T-helper 1 cell treated with Interleukin-12 subunit alpha and Interleukin-12 subunit beta and Interleukin-4 antibody, amounts not matched to agents 30 ng/mL and 1 ng/mL, for 36 hours (primary cell): ENCODE measurements around the gene SDCBP2. TPM values are rescaled to one million over a fixed set of nuclear protein-coding genes. Genes with fewer than 3 reads are reported as not detected.

ENCODE experiments used
- intact Hi-C: fragments of 100-400 bp; cut with micrococcal nuclease; formaldehyde crosslinking; loops from one replicate; pipeline ENCODE4 v1.15.1; 2024
- total RNA-seq: library from RNA; stranded (reverse); gene quantifications from 2 replicates; pipeline ENCODE4 v1.2.3, GENCODE V29; 2022

SDCBP2 gene
- total RNA-seq, 1 donor from 2014 or later = 2.5 TPM

GRCh38 chr20:1360094-1360846 lies 31.3 kb upstream of the SDCBP2 start:
- intact Hi-C loops = no loop called here

GRCh38 chr20:1357921-1358671 lies 29.2 kb upstream of the SDCBP2 start:
- intact Hi-C loops = loop anchor here (1.0 to 2.0 kb wide), 5 partner anchors 13 to 79 kb away; no protein-coding TSS in a partner anchor

GRCh38 chr20:1353956-1354355 lies 25.0 kb upstream of the SDCBP2 start:
- intact Hi-C loops = no loop called here

- intact Hi-C loops = loop anchor here (2.0 kb wide), 1 partner anchor 16 kb away; no protein-coding TSS in a partner anchor
Observed at GRCh38 chr20:1346315-1346969, 17.5 kb upstream of the SDCBP2 start.

- intact Hi-C loops = loop anchor here (2.0 kb wide), 2 partner anchors 13 to 15 kb away; no protein-coding TSS in a partner anchor
Observed at GRCh38 chr20:1345756-1346093, 16.8 kb upstream of the SDCBP2 start.

GRCh38 chr20:1345030-1345755 lies 16.3 kb upstream of the SDCBP2 start:
- intact Hi-C loops = loop anchor here (2.0 kb wide), 1 partner anchor 14 kb away; no protein-coding TSS in a partner anchor

- intact Hi-C loops = loop anchor here (2.0 kb wide), 1 partner anchor 15 kb away; no protein-coding TSS in a partner anchor
Observed at GRCh38 chr20:1343446-1344124, 14.6 kb upstream of the SDCBP2 start.

GRCh38 chr20:1341561-1342265 lies 12.8 kb upstream of the SDCBP2 start:
- intact Hi-C loops = no loop called here

- intact Hi-C loops = no loop called here
Observed at GRCh38 chr20:1338801-1339200, 9.9 kb upstream of the SDCBP2 start.

- intact Hi-C loops = no loop called here
Observed at GRCh38 chr20:1338096-1338495, 9.2 kb upstream of the SDCBP2 start.

GRCh38 chr20:1337441-1337840 lies 8.5 kb upstream of the SDCBP2 start:
- intact Hi-C loops = no loop called here

GRCh38 chr20:1336699-1337367 lies 7.9 kb upstream of the SDCBP2 start:
- intact Hi-C loops = no loop called here

- intact Hi-C loops = no loop called here
Observed at GRCh38 chr20:1335961-1336698, 7.2 kb upstream of the SDCBP2 start.

GRCh38 chr20:1334761-1335160 lies 5.8 kb upstream of the SDCBP2 start:
- intact Hi-C loops = no loop called here

- intact Hi-C loops = no loop called here
Observed at GRCh38 chr20:1334370-1334731, 5.4 kb upstream of the SDCBP2 start.

- intact Hi-C loops = no loop called here
Observed at GRCh38 chr20:1333462-1334369, 4.8 kb upstream of the SDCBP2 start.

GRCh38 chr20:1332749-1333300 lies 3.9 kb upstream of the SDCBP2 start:
- intact Hi-C loops = no loop called here
